OCI-LY3 (cell line): ENCODE measurements around the gene MKI67.

Experiments
- H2AFZ ChIP-seq: fragments of 200-600, 300-600 bp; shearing (Covaris generic); 2 replicates; pipeline ENCODE4 v1.6.0; 2014; ENCODE audit warnings: antibody characterized with exemption, low read depth, low read length
- H3K27ac ChIP-seq: fragments of 200-600, 300-600 bp; sonication (generic); 2 replicates; pipeline ENCODE4 v1.5.1; 2014; ENCODE audit warnings: mild to moderate bottlenecking, low read length, moderate library complexity, mixed read lengths
- H3K27me3 ChIP-seq: fragments of 200-600, 300-600 bp; sonication (generic); 2 replicates; pipeline ENCODE4 v1.6.1; 2014; ENCODE audit warnings: low read depth, low read length, mixed read lengths
- H3K36me3 ChIP-seq: fragments of 200-600, 300-600 bp; sonication (generic); replicated peaks from 2 replicates; pipeline ENCODE3; 2014; ENCODE audit warnings: low read depth, low read length, mixed read lengths
- H3K4me1 ChIP-seq: fragments of 300-600, 200-600 bp; sonication (generic); 2 replicates; pipeline ENCODE4 v1.6.1; 2014; ENCODE audit warnings: low read length, mixed read lengths
- H3K4me2 ChIP-seq: fragments of 200-600, 300-600 bp; sonication (generic); 2 replicates; pipeline ENCODE4 v1.6.1; 2014; ENCODE audit warnings: low read length, mixed read lengths
- H3K4me3 ChIP-seq: fragments of 300-600, 200-600 bp; sonication (generic); 2 replicates; pipeline ENCODE4 v1.5.1; 2014; ENCODE audit warnings: antibody characterized with exemption, mild to moderate bottlenecking, low read length, moderate library complexity
- H3K79me2 ChIP-seq: fragments of 300-600, 200-600 bp; shearing (Covaris generic); 2 replicates; pipeline ENCODE4 v1.6.1; 2014; ENCODE audit warnings: mild to moderate bottlenecking, low read length, mixed read lengths
- H3K9ac ChIP-seq: fragments of 300-600, 200-600 bp; shearing (Covaris generic); 2 replicates; pipeline ENCODE4 v1.6.0; 2014; ENCODE audit warnings: mild to moderate bottlenecking, low read length, moderate library complexity
- H3K9me3 ChIP-seq: fragments of 200-600, 300-600 bp; shearing (Covaris generic); 2 replicates; pipeline ENCODE4 v1.6.1; 2014; ENCODE audit warnings: low read length, mixed read lengths; ENCODE audit not compliant: insufficient read depth
- H4K20me1 ChIP-seq: fragments of 200-600, 300-600 bp; sonication (generic); 2 replicates; pipeline ENCODE4 v1.6.1; 2016; ENCODE audit warnings: low read length, mixed read lengths; ENCODE audit not compliant: insufficient read depth
- EZH2phosphoT487 ChIP-seq: fragments of 200-600 bp; shearing (Covaris generic); IDR thresholded peaks from 2 replicates; pipeline ENCODE4 v1.6.1; 2018; ENCODE audit warnings: antibody characterized with exemption, mixed run types, low read depth
- TF ChIP-seq, protein P1 (sequence below): fragments of 200-600, 300-600 bp; sonication (generic); IDR thresholded peaks from 2 replicates; pipeline ENCODE4 v1.5.1; 2014; ENCODE audit warnings: antibody characterized with exemption, low read length, low read depth

The MKI67 gene

DNA sequence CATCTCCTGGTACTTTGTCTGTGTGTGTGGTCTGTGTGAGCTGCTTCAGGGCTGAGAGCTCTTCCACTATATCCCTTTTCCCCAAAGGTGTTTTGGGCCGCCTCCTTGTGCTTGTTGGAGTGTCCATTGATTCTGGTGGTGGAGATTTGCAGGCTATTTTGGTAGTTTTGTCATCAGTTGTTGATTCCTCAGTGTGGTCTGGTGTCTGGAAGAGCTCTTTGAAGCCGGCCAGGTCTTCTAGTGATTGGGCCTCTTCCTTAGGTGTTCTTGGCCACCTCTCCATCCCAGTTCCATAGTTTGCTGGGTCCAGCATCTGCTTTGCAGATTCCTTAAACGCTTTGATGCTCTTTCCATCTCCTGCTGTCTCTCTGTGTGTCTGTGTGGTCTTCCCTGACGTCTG lies 20.8 kb downstream of the MKI67 start:
- TF ChIP-seq EZH2phosphoT487: no peak
- TF ChIP-seq, protein P1, sequence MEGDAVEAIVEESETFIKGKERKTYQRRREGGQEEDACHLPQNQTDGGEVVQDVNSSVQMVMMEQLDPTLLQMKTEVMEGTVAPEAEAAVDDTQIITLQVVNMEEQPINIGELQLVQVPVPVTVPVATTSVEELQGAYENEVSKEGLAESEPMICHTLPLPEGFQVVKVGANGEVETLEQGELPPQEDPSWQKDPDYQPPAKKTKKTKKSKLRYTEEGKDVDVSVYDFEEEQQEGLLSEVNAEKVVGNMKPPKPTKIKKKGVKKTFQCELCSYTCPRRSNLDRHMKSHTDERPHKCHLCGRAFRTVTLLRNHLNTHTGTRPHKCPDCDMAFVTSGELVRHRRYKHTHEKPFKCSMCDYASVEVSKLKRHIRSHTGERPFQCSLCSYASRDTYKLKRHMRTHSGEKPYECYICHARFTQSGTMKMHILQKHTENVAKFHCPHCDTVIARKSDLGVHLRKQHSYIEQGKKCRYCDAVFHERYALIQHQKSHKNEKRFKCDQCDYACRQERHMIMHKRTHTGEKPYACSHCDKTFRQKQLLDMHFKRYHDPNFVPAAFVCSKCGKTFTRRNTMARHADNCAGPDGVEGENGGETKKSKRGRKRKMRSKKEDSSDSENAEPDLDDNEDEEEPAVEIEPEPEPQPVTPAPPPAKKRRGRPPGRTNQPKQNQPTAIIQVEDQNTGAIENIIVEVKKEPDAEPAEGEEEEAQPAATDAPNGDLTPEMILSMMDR: no peak
- H3K79me2 ChIP-seq: no peaks in the 10 kb centered on the region; the same call in 1 of the 2 replicates
- no peaks in the 10 kb centered on the region for H3K27me3 ChIP-seq
- no peak overlapping the region for H3K4me2 ChIP-seq
- peaks cover 11% of the 10 kb centered on the region; the same call in 1 of the 2 replicates for H4K20me1 ChIP-seq
- no peak overlapping the region for H3K4me3 ChIP-seq
- H3K9me3 ChIP-seq: no peaks in the 10 kb centered on the region
- H2AFZ ChIP-seq: no peak overlapping the region
- H3K4me1 ChIP-seq: no peaks in the 10 kb centered on the region
- no peak overlapping the region for H3K27ac ChIP-seq
- H3K9ac ChIP-seq: no peak overlapping the region
- H3K36me3 ChIP-seq: peaks cover 83% of the 10 kb centered on the region

DNA sequence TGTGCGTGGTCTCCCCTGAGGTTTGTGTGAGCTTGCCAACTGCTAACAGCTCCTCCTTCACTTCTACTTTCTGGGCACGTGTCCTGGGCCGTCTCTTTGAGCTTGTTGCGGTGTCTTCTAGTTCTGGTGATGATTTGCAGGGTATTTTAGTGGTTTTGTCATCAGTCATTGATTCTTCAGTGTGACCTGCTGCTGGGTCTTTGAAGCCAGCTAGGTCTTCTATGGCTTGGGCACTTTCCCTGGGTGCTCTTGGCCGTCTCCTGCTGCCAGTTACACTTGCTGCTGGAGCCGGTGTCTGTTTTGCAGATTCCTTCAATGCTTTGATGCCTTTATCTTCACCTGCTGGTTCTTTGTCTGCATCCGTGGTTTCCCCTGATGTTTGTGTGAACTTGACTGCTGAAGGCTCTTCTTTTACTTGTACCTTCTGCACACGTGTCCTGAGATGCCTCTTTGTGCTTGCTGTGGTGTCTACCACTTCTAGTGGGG lies 23.0 kb downstream of the MKI67 start:
- H3K36me3 ChIP-seq: peaks cover 78% of the 10 kb centered on the region

GRCh38 chr10:128102480-128103228 lies 23.6 kb downstream of the MKI67 start:
- Histone ChIP-seq H3K27me3 (no peaks in the 10 kb centered on the region), H3K27ac (no peak overlapping the region), H3K9me3 (no peaks in the 10 kb centered on the region), H3K79me2 (no peaks in the 10 kb centered on the region; the same call in 1 of the 2 replicates), H2AFZ (no peak overlapping the region), H3K4me1 (no peaks in the 10 kb centered on the region), H3K4me3 (no peak overlapping the region), H3K36me3 (peaks cover 81% of the 10 kb centered on the region), H4K20me1 (peaks cover 16% of the 10 kb centered on the region), H3K9ac (no peak overlapping the region), H3K4me2 (no peak overlapping the region)
- TF ChIP-seq EZH2phosphoT487: no peak
- TF ChIP-seq, protein P1: no peak

More for the DNA sequence above, 23.0 kb downstream of the MKI67 start:
- Histone ChIP-seq H2AFZ (no peak overlapping the region), H3K4me1 (no peaks in the 10 kb centered on the region), H3K27me3 (no peaks in the 10 kb centered on the region), H3K79me2 (no peaks in the 10 kb centered on the region; the same call in 1 of the 2 replicates), H3K9ac (no peak overlapping the region), H3K4me2 (no peak overlapping the region), H3K27ac (no peak overlapping the region), H3K9me3 (no peaks in the 10 kb centered on the region), H4K20me1 (peaks cover 11% of the 10 kb centered on the region; the same call in 1 of the 2 replicates), H3K4me3 (no peak overlapping the region)
- no peak for TF ChIP-seq EZH2phosphoT487
- TF ChIP-seq, protein P1: no peak

GRCh38 chr10:128101901-128102300 lies 24.3 kb downstream of the MKI67 start:
- no peaks in the 10 kb centered on the region for H3K27me3 ChIP-seq
- H3K4me1 ChIP-seq: no peaks in the 10 kb centered on the region
- H4K20me1 ChIP-seq: peaks cover 14% of the 10 kb centered on the region
- H3K9me3 ChIP-seq: no peaks in the 10 kb centered on the region
- no peak overlapping the region for H3K4me3 ChIP-seq
- H3K27ac ChIP-seq: no peak overlapping the region
- H2AFZ ChIP-seq: no peak overlapping the region
- no peak overlapping the region for H3K4me2 ChIP-seq
- peaks cover 83% of the 10 kb centered on the region for H3K36me3 ChIP-seq
- H3K79me2 ChIP-seq: no peaks in the 10 kb centered on the region; the same call in 1 of the 2 replicates
- TF ChIP-seq, protein P1: no peak
- TF ChIP-seq EZH2phosphoT487: no peak
- H3K9ac ChIP-seq: no peak overlapping the region
